GM21825 (cell line): ENCODE results near the gene ZNF385C.

Experiments used
- ATAC-seq: cut with Tn5 transposase; IDR thresholded peaks from one replicate; pipeline ENCODE4 v1.9.1; 2021; ENCODE audit warnings: mild to moderate bottlenecking, moderate library complexity; ENCODE audit not compliant: unreplicated experiment

The ZNF385C gene

DNA sequence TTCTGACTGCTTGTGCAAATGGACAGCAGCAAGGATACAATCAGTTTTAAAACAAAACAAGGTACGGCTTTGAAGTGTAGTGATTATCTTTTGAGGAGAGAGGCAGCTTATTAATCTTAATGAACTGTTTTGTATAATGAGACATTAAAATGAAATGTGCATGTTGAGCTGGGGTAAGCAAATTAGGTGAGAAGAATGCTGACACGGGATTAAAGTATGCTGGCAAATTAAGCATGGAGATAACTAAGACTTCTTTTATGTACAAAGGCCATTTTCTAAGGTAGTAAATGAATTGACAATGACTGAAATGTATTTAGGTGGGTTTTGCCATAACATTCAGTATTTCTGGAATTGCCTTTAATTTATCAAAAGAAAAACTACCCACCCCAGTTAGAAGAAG lies 99.8 kb downstream of the ZNF385C start:
- ATAC-seq = no peak

GRCh38 chr17:41996855-41997164 lies 101.5 kb downstream of the ZNF385C start:
- no peak for ATAC-seq

GRCh38 chr17:41992576-41992975 lies 105.7 kb downstream of the ZNF385C start:
- ATAC-seq = no peak

DNA sequence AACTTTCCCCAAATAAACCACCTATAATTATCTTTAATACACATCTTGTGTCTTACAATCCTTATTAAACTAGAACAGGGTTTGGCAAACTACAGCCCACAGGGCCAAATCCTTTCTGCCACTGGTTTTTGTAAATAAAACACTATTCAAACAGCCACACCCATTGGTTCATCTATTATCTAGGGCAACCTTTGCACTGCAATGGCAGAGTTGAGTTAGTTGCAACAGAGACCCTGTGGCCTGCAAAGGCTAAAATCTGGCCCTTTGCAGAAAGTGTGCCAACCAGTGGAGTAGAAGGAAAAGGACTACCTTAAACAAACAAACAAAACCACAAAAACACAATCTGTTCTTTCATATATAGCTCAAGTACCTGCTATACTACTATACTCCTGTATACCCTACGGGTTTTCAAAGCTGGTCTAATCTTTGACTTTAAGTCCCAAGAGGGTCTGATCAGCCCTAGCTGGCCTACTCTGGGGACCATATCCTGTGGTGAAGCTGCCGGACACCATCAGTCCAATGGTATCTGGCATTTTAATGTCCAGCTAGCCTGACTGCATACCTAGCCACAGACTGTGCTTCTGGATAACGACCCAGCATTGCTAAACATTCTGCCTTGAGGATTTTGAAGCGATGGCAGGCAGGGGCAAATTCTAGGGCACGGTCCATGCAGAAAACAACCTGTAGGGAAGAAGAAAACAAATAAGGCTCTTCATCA lies 108.4 kb downstream of the ZNF385C start:
- no peak for ATAC-seq

GRCh38 chr17:41988418-41988817 lies 109.9 kb downstream of the ZNF385C start:
- ATAC-seq = no peak

GRCh38 chr17:41987642-41988041 lies 110.6 kb downstream of the ZNF385C start:
- ATAC-seq = no peak

GRCh38 chr17:41986634-41987033 lies 111.6 kb downstream of the ZNF385C start:
- ATAC-seq = no peak

- no peak for ATAC-seq
Measured at GRCh38 chr17:41985919-41986318, 112.4 kb downstream of the ZNF385C start.

DNA sequence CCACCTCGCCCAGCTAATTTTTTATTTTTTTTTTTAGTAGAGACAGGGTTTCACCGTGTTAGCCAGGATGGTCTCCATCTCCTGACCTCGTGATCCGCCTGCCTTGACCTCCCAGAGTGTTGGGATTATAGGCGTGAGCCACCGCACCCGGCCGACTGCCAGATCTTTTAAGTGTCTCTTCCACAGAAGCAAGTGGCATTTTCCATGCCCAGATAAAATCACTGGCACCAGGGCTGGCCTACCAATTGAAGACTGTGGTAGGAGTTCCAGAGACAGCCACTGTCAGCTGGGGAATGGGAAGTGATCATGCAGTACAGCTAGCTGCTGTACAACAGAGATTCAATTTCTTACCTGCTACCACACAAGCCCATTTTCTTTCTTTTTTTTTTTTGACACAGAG lies 113.8 kb downstream of the ZNF385C start:
- ATAC-seq = no peak

GRCh38 chr17:41982026-41982760 lies 116.1 kb downstream of the ZNF385C start:
- no peak for ATAC-seq

- ATAC-seq = no peak
Measured at GRCh38 chr17:41977991-41978390, 120.3 kb downstream of the ZNF385C start.

- no peak for ATAC-seq
Measured at GRCh38 chr17:41976142-41976768, 122.0 kb downstream of the ZNF385C start.
